ENCODE data around the gene PTPRN2. TPM values are rescaled to one million over a fixed set of nuclear protein-coding genes. Genes with fewer than 3 reads are reported as not detected.

PTPRN2 gene
- total and polyA plus RNA-seq, 2 donors (not counting 1 experiment from before 2014, with no cell fraction given) = 0.54 to 1.2 TPM

DNA sequence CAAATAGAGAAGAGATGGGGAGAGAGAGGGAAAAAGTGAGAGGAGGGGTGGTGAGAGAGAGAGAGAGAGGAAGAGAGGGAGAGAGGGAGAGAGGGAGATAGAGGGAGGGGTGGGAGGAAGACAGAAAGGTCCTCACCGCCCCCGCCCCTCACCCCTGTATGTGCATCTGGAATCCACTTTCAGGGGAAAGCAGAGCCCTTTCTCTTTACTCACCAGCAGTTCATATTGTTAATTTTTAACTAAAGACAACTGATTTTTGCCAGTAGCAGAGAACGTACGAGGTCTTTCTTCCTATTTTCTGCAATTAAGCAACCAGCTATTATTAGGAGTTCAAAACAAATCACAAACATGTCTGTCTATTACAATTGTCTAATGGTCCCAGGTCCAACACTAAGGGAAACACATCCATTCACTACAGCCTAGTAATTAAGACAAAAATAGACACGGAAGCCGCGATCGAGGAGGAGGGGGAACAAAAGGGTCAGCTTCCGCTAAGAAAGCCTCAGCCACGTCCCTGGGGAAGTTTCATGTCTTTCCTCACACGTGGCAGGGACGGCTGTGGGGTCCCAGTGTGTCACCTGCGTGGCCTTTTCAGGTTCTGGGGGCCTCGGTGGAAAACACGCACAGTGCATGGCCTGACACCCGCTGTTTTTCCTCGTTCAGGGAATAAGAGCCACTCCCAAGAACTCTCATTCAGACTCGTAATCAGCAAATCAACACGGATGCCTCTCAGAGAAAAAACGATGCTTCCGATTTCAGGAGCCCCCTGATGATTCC is 572.0 kb downstream of the PTPRN2 start:
- Histone ChIP-seq H3K27me3 (ENCODE audit: control insufficient read depth, insufficient read depth, low read length) (no peaks in the 10 kb centered on the region), H3K36me3 (ENCODE audit: control insufficient read depth, insufficient read depth, low read length) (no peaks in the 10 kb centered on the region), H2AFZ (ENCODE audit: low read length) (no peak overlapping the region), H3K4me2 (ENCODE audit: extremely low read depth, insufficient read depth, low read length) (no peak overlapping the region), H3K4me3 (replicated peaks in 1 of 4; ENCODE audit: control extremely low read depth in 1 of 4, insufficient read depth in 1 of 4, low read depth in 3 of 4, low read length in 4 of 4) (no peak overlapping the region), H3K9ac (ENCODE audit: insufficient read depth, low read length) (no peak overlapping the region), H3K79me2 (ENCODE audit: control insufficient read depth, insufficient read depth, low read length) (no peaks in the 10 kb centered on the region), H3K9me3 (ENCODE audit: control insufficient read depth, insufficient read depth, low read depth, low read length) (no peaks in the 10 kb centered on the region), H3K4me1 (ENCODE audit: control insufficient read depth, extremely low read depth, insufficient read depth, low read length) (no peaks in the 10 kb centered on the region), H3K27ac (ENCODE audit: insufficient read depth, low read length) (no peak overlapping the region), H4K20me1 (ENCODE audit: control insufficient read depth, extremely low read depth, insufficient read depth, low read length) (no peaks in the 10 kb centered on the region)
- TF ChIP-seq EZH2 (IDR thresholded peaks at IDR 0.05; ENCODE audit: low read length, missing control alignments) = no peak
- TF ChIP-seq, protein P1, sequence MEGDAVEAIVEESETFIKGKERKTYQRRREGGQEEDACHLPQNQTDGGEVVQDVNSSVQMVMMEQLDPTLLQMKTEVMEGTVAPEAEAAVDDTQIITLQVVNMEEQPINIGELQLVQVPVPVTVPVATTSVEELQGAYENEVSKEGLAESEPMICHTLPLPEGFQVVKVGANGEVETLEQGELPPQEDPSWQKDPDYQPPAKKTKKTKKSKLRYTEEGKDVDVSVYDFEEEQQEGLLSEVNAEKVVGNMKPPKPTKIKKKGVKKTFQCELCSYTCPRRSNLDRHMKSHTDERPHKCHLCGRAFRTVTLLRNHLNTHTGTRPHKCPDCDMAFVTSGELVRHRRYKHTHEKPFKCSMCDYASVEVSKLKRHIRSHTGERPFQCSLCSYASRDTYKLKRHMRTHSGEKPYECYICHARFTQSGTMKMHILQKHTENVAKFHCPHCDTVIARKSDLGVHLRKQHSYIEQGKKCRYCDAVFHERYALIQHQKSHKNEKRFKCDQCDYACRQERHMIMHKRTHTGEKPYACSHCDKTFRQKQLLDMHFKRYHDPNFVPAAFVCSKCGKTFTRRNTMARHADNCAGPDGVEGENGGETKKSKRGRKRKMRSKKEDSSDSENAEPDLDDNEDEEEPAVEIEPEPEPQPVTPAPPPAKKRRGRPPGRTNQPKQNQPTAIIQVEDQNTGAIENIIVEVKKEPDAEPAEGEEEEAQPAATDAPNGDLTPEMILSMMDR (conservative IDR thresholded peaks at IDR 0.05 in 1 of 2, IDR thresholded peaks at IDR 0.05 in 1 of 2; ENCODE audit: low read depth in 1 of 2, low read length in 2 of 2) = no peak
- no peak for DNase-seq (ENCODE audit: low read depth in 2 of 2)

DNA sequence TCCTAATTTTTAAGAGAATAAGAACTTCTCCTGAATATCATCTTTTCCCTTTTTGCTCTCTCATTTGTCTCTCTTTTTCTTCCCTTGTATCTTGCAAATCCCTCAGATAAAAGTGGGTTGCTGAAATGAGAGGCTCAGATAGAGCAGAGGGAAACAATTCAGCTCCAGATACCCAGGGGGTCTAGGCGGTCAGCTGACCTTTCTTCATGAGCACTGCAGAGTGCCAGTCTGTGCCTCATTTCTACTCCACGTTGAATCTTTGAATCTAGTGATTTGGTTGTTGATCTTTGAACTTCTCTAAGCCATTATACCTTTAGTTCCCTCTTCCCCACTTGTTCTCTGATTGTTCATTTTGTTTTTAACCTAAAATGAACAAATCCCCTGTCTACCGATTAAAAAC is 572.6 kb downstream of the PTPRN2 start:
- H3K9me3 ChIP-seq (ENCODE audit: control insufficient read depth, insufficient read depth, low read depth, low read length) = no peaks in the 10 kb centered on the region

DNA sequence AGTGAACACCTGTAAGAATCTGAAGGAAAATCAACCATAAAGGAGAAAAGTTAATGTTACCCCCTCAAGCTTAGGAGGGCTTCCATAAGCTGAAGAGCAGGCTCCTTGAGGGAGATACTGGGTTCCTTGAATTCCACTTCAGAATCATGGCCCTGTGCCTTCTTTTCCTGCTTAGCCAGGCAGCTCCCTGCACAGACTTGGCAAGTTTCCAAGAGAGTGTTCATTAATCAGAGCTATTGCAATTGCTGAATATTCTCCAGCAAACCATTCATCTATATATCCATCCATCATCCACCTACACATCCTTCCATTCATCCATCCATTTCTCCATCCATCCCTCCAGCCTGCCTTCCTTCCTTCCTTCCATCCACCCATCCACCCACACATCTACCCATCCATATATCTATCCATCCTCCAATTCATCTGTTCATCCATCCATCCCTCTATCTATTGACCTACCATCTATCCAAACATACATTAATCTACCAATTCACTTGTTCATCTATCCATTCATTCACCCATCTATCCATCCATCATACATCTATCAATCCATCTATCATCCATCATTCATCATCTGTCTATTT is 574.4 kb downstream of the PTPRN2 start:
- H4K20me1 ChIP-seq (ENCODE audit: control insufficient read depth, extremely low read depth, insufficient read depth, low read length) = no peaks in the 10 kb centered on the region
- no peaks in the 10 kb centered on the region for H3K4me1 ChIP-seq (ENCODE audit: control insufficient read depth, extremely low read depth, insufficient read depth, low read length)
- DNase-seq (ENCODE audit: low read depth in 2 of 2) = no peak

More for the DNA sequence above, 572.6 kb downstream of the PTPRN2 start:
- TF ChIP-seq, protein P1 (conservative IDR thresholded peaks at IDR 0.05 in 1 of 2, IDR thresholded peaks at IDR 0.05 in 1 of 2; ENCODE audit: low read depth in 1 of 2, low read length in 2 of 2) = no peak
- TF ChIP-seq EZH2 (IDR thresholded peaks at IDR 0.05; ENCODE audit: low read length, missing control alignments) = no peak
- Histone ChIP-seq H3K9ac (ENCODE audit: insufficient read depth, low read length) (no peak overlapping the region), H4K20me1 (ENCODE audit: control insufficient read depth, extremely low read depth, insufficient read depth, low read length) (no peaks in the 10 kb centered on the region), H3K27me3 (ENCODE audit: control insufficient read depth, insufficient read depth, low read length) (no peaks in the 10 kb centered on the region), H3K4me3 (replicated peaks in 1 of 4; ENCODE audit: control extremely low read depth in 1 of 4, insufficient read depth in 1 of 4, low read depth in 3 of 4, low read length in 4 of 4) (no peak overlapping the region), H3K79me2 (ENCODE audit: control insufficient read depth, insufficient read depth, low read length) (no peaks in the 10 kb centered on the region), H3K36me3 (ENCODE audit: control insufficient read depth, insufficient read depth, low read length) (no peaks in the 10 kb centered on the region), H3K4me1 (ENCODE audit: control insufficient read depth, extremely low read depth, insufficient read depth, low read length) (no peaks in the 10 kb centered on the region), H3K4me2 (ENCODE audit: extremely low read depth, insufficient read depth, low read length) (no peak overlapping the region), H2AFZ (ENCODE audit: low read length) (no peak overlapping the region), H3K27ac (ENCODE audit: insufficient read depth, low read length) (no peak overlapping the region)
- DNase-seq (ENCODE audit: low read depth in 2 of 2) = no peak

More for the DNA sequence above, 574.4 kb downstream of the PTPRN2 start:
- H3K36me3 ChIP-seq (ENCODE audit: control insufficient read depth, insufficient read depth, low read length) = no peaks in the 10 kb centered on the region
- no peaks in the 10 kb centered on the region for H3K9me3 ChIP-seq (ENCODE audit: control insufficient read depth, insufficient read depth, low read depth, low read length)
- no peaks in the 10 kb centered on the region for H3K79me2 ChIP-seq (ENCODE audit: control insufficient read depth, insufficient read depth, low read length)
- H3K4me3 ChIP-seq (replicated peaks in 1 of 4; ENCODE audit: control extremely low read depth in 1 of 4, insufficient read depth in 1 of 4, low read depth in 3 of 4, low read length in 4 of 4) = no peak overlapping the region
- no peak overlapping the region for H3K9ac ChIP-seq (ENCODE audit: insufficient read depth, low read length)
- TF ChIP-seq, protein P1 (conservative IDR thresholded peaks at IDR 0.05 in 1 of 2, IDR thresholded peaks at IDR 0.05 in 1 of 2; ENCODE audit: low read depth in 1 of 2, low read length in 2 of 2) = no peak
- TF ChIP-seq EZH2 (IDR thresholded peaks at IDR 0.05; ENCODE audit: low read length, missing control alignments) = no peak
- no peaks in the 10 kb centered on the region for H3K27me3 ChIP-seq (ENCODE audit: control insufficient read depth, insufficient read depth, low read length)
- H2AFZ ChIP-seq (ENCODE audit: low read length) = no peak overlapping the region
- no peak overlapping the region for H3K27ac ChIP-seq (ENCODE audit: insufficient read depth, low read length)
- no peak overlapping the region for H3K4me2 ChIP-seq (ENCODE audit: extremely low read depth, insufficient read depth, low read length)

Data from fibroblast of lung (primary cell).